GM18511 (cell line): ENCODE data around the gene FBRSL1.

Source experiments
- ATAC-seq: cut with Tn5 transposase; IDR thresholded peaks from one replicate; pipeline ENCODE4 v1.9.1; 2021; ENCODE audit warnings: mild to moderate bottlenecking, moderate library complexity; ENCODE audit not compliant: unreplicated experiment

FBRSL1 gene

GRCh38 chr12:132554845-132555630 lies 65.1 kb downstream of the FBRSL1 start:
- ATAC-seq = no peak

GRCh38 chr12:132555686-132556085 lies 65.7 kb downstream of the FBRSL1 start:
- no peak for ATAC-seq

GRCh38 chr12:132556216-132556615 lies 66.3 kb downstream of the FBRSL1 start:
- no peak for ATAC-seq

GRCh38 chr12:132556801-132557200 lies 66.8 kb downstream of the FBRSL1 start:
- ATAC-seq = no peak

GRCh38 chr12:132557291-132558015 lies 67.5 kb downstream of the FBRSL1 start:
- no peak for ATAC-seq

- no peak for ATAC-seq
These were observed 68.3 kb downstream of the FBRSL1 start for GRCh38 chr12:132558042-132558856.

GRCh38 chr12:132558861-132559623 lies 69.1 kb downstream of the FBRSL1 start:
- ATAC-seq = no peak

GRCh38 chr12:132559652-132560363 lies 69.9 kb downstream of the FBRSL1 start:
- no peak for ATAC-seq

- no peak for ATAC-seq
These were observed 70.3 kb downstream of the FBRSL1 start for GRCh38 chr12:132560364-132560613.

- no peak for ATAC-seq
These were observed 70.9 kb downstream of the FBRSL1 start for GRCh38 chr12:132560614-132561426.
